Liver (tissue), 3 donors: ENCODE measurements around the gene ADGRG3.

Source experiments
- EGR1 ChIP-seq, 2 donors: IDR thresholded peaks; 2 replicates each; pipeline ENCODE4 v1.6.1; 2016 to 2018; ENCODE audit warnings: antibody characterized with exemption in 2 of 2, low read depth in 2 of 2
- HNF4A ChIP-seq, 2 donors: conservative IDR thresholded peaks; 2 replicates each; pipeline ENCODE4 v1.6.1; 2016; ENCODE audit warnings: antibody characterized with exemption in 2 of 2, mild to moderate bottlenecking in 2 of 2
- JUND ChIP-seq, 2 donors: IDR thresholded peaks; 2 replicates each; pipeline ENCODE4 v1.6.1; 2016; ENCODE audit warnings: antibody characterized with exemption in 2 of 2
- RAD21 ChIP-seq, 2 donors: IDR thresholded peaks; 2 replicates each; pipeline ENCODE4 v1.6.1; 2016; ENCODE audit warnings: antibody characterized with exemption in 2 of 2, mild to moderate bottlenecking in 2 of 2
- REST ChIP-seq: IDR thresholded peaks from 2 replicates; pipeline ENCODE4 v1.6.1; 2016; ENCODE audit warnings: antibody characterized with exemption, mild to moderate bottlenecking
- SP1 ChIP-seq: IDR thresholded peaks from 2 replicates; pipeline ENCODE4 v1.6.1; 2018; ENCODE audit warnings: antibody characterized with exemption, mild to moderate bottlenecking
- TAF1 ChIP-seq: conservative IDR thresholded peaks from 2 replicates; pipeline ENCODE4 v1.6.1; 2016; ENCODE audit warnings: antibody characterized with exemption, mild to moderate bottlenecking
- YY1 ChIP-seq: IDR thresholded peaks from 2 replicates; pipeline ENCODE4 v1.6.1; 2016; ENCODE audit warnings: antibody characterized with exemption, mild to moderate bottlenecking
- TF ChIP-seq, protein P1 (sequence below): fragments of 150-350 bp; IDR thresholded peaks from 2 replicates; pipeline ENCODE4 v1.5.1; 2017; ENCODE audit warnings: improper control_type of control experiment, low read depth, low read length; ENCODE audit not compliant: missing input control
- TF ChIP-seq, protein P2 (sequence below): IDR thresholded peaks from 2 replicates; pipeline ENCODE4 v1.6.1; 2016; ENCODE audit warnings: antibody characterized with exemption
- donor health status: healthy.
- donor health status: healthy.

GRCh38 chr16:57630407-57630797 lies 37.7 kb upstream of the ADGRG3 start:
- TF ChIP-seq SP1 (no peak), REST (no peak), TAF1 (no peak), RAD21 (IDR thresholded peaks at IDR 0.05) (no peak), HNF4A (conservative IDR thresholded peaks at IDR 0.05) (no peak), YY1 (no peak), EGR1 (IDR thresholded peaks at IDR 0.05; ENCODE audit: low read depth in 2 of 2) (no peak), JUND (IDR thresholded peaks at IDR 0.05) (no peak)
- TF ChIP-seq, protein P1, sequence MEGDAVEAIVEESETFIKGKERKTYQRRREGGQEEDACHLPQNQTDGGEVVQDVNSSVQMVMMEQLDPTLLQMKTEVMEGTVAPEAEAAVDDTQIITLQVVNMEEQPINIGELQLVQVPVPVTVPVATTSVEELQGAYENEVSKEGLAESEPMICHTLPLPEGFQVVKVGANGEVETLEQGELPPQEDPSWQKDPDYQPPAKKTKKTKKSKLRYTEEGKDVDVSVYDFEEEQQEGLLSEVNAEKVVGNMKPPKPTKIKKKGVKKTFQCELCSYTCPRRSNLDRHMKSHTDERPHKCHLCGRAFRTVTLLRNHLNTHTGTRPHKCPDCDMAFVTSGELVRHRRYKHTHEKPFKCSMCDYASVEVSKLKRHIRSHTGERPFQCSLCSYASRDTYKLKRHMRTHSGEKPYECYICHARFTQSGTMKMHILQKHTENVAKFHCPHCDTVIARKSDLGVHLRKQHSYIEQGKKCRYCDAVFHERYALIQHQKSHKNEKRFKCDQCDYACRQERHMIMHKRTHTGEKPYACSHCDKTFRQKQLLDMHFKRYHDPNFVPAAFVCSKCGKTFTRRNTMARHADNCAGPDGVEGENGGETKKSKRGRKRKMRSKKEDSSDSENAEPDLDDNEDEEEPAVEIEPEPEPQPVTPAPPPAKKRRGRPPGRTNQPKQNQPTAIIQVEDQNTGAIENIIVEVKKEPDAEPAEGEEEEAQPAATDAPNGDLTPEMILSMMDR = no peak
- TF ChIP-seq, protein P2, sequence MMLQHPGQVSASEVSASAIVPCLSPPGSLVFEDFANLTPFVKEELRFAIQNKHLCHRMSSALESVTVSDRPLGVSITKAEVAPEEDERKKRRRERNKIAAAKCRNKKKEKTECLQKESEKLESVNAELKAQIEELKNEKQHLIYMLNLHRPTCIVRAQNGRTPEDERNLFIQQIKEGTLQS = no peak
